ENCODE results near the gene EPB42.
"Not testable (repeated sequence)": the region's sequence is repeated elsewhere in the genome, so short reads cannot be mapped to it uniquely, and the experiment has no call there.

Gene EPB42

GRCh38 chr15:43212299-43212698, 8.5 kb downstream of the EPB42 start:
- DNase-seq (ENCODE audit: low read depth): no peak

- no peak for DNase-seq (ENCODE audit: low read depth)
Observed at GRCh38 chr15:43211224-43211735, 9.5 kb downstream of the EPB42 start.

GRCh38 chr15:43210807-43211206, 10.0 kb downstream of the EPB42 start:
- DNase-seq (ENCODE audit: low read depth): no peak

GRCh38 chr15:43210172-43210745, 10.6 kb downstream of the EPB42 start:
- no peak for DNase-seq (ENCODE audit: low read depth)

GRCh38 chr15:43209059-43209824, 11.6 kb downstream of the EPB42 start:
- DNase-seq (ENCODE audit: low read depth): no peak

GRCh38 chr15:43208052-43209002, 12.5 kb downstream of the EPB42 start:
- no peak for DNase-seq (ENCODE audit: low read depth)

- no peak for DNase-seq (ENCODE audit: low read depth)
Observed at GRCh38 chr15:43207024-43207423, 13.8 kb downstream of the EPB42 start.

GRCh38 chr15:43206054-43206453, 14.8 kb downstream of the EPB42 start:
- no peak for DNase-seq (ENCODE audit: low read depth)

GRCh38 chr15:43204016-43204901, 16.6 kb downstream of the EPB42 start:
- DNase-seq (ENCODE audit: low read depth): peak; percentile 40

- no peak for DNase-seq (ENCODE audit: low read depth)
Observed at GRCh38 chr15:43199945-43200488, 20.8 kb downstream of the EPB42 start.

- DNase-seq (ENCODE audit: low read depth): no peak
Observed at GRCh38 chr15:43198992-43199391, 21.8 kb downstream of the EPB42 start.

GRCh38 chr15:43198556-43198955, 22.3 kb downstream of the EPB42 start:
- not testable (repeated sequence) for DNase-seq (ENCODE audit: low read depth)

- not testable (repeated sequence) for DNase-seq (ENCODE audit: low read depth)
Observed at GRCh38 chr15:43197773-43198172, 23.0 kb downstream of the EPB42 start.

GRCh38 chr15:43196760-43197548, 23.9 kb downstream of the EPB42 start:
- no peak for DNase-seq (ENCODE audit: low read depth)

GRCh38 chr15:43194795-43195194, 26.0 kb downstream of the EPB42 start:
- DNase-seq (ENCODE audit: low read depth): no peak

- DNase-seq (ENCODE audit: low read depth): no peak
Observed at GRCh38 chr15:43193710-43194109, 27.1 kb downstream of the EPB42 start.

- DNase-seq (ENCODE audit: low read depth): no peak
Observed at GRCh38 chr15:43190178-43190577, 30.6 kb downstream of the EPB42 start.

- no peak for DNase-seq (ENCODE audit: low read depth)
Observed at GRCh38 chr15:43189296-43189695, 31.5 kb downstream of the EPB42 start.

- peak; percentile 57 for DNase-seq (ENCODE audit: low read depth)
Observed at GRCh38 chr15:43187544-43188155, 33.2 kb downstream of the EPB42 start.

GRCh38 chr15:43186003-43186353, 34.8 kb downstream of the EPB42 start:
- no peak for DNase-seq (ENCODE audit: low read depth)

All from fibroblast of the conjunctiva (primary cell).